ENCODE results near the gene SERTAD1.
"Not testable (repeated sequence)": the region's sequence is repeated elsewhere in the genome, so short reads cannot be mapped to it uniquely, and the experiment has no call there.

SERTAD1 gene, protein sequence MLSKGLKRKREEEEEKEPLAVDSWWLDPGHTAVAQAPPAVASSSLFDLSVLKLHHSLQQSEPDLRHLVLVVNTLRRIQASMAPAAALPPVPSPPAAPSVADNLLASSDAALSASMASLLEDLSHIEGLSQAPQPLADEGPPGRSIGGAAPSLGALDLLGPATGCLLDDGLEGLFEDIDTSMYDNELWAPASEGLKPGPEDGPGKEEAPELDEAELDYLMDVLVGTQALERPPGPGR

DNA sequence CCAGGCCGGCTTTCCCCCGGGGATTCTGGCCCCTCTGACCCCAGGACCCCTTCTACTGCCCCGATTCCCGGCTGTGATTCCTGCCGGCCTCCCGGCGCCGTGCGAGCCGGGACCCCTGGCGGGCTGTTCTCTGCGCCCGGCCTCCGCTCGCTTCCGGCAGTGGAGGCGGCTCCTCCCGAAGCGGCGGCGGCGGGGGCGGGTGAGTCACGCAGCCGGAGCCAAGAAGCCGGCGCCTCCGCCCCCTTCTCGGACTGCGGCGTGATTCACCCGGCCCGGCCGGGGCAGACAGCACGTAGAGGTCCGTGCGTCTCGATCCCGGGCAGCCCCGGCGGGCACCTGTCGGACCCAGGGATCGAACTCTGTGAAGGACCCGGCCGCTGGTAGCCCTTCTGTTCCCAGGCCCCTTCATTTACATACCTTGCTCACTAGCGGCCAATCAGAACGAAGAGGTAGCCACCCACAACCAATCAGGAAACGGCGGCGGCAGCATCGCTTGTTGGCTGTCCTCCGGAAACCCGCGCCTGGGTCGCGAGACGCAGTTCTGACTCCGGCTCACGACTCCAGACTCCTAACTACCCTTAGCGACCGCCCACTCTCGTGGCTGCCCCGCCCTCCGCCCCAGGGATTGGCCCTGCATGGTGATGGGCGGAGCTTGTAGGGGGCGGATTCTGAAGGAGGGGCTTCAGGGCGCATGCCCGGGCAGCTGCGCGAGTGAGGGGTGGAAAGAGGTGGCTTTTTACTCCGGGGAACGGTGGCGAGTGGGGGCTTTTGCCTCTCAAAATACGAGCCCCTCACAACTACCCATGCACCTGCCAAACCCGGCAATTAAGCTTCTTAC lies at the start of gene SERTAD1:
SERTAD1 (minus strand) TSS at position 543 of the 838 bp plus-strand sequence. CDS start 2,446 bp downstream, outside the sequence.
- peak; percentile 100 for DNase-seq

DNA sequence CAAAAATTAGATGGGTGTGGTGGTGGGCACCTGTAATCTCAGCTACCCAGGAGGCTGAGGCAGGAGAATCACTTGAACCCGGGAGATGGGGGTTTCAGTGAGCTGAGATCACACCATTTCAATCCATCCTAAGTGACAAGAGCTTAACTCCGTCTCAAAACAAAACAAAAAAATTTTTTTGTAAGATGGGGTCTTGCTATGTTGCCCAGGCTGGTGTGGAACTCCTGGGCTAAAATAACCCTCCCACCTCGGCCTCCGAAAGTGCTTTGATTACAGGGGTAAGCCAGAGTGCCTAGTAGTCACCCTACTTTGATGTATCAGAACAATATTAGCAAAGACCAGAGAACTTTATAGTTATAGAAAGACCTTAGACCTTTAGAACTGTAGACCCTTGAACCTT lies 48.9 kb upstream of the SERTAD1 start:
- no peak for DNase-seq

DNA sequence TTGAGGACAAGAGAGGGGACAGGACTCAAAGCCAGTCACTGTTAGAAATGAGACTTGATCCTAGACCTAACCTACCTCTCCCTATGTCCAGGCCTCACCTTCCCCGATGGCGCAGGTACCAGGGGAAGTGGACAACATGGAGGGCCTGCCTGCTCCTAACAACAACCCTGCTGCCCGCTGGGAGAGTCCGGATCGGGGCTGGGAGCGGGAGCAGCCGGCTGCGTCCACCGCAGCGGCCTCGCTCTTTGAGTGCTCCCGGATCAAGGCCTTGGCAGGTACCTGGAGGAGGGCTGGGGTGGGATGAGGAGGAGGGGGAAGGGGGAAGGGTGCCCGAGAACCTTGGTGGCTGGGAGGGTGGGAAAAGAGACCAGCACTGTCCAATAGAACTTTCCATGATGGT lies 46.7 kb upstream of the SERTAD1 start:
- no peak for DNase-seq

DNA sequence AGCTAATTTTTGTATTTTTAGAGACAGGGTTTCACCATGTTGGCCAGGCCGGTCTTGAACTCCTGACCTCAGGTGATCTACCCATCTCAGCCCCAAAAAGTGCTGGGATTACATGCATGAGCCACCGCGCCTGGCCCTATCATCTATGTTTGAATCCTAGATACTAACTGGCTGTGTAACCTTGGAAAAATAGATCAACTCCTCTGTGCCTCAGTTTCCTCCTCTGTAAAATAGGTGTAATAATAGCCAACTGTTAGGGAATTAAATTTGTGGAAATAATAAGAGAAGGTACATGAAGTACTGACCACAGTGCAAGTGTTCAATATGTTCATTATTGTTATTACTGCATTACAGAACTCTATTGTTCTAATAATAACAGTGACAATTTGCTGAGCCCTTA lies 45.3 kb upstream of the SERTAD1 start:
- DNase-seq, result no peak

DNA sequence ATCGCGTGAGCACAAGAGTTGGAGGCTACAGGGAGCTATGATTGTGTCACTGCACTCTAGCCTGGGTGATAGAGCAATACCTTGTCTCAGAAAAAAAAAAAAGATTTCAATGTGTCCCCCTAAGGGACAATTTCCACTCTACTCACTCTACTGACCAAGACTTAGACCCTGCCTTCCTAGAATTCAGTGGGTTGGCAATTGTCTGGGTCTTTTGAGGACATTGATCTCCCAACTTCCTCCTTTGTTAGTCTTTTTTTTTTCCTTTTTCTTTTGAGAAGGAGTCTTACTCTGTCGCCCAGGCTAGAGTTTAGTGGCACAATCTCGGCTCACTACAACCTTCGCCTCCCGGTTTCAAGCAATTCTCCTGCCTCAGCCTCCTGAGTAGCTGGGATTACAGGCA lies 43.2 kb upstream of the SERTAD1 start:
- no peak for DNase-seq

DNA sequence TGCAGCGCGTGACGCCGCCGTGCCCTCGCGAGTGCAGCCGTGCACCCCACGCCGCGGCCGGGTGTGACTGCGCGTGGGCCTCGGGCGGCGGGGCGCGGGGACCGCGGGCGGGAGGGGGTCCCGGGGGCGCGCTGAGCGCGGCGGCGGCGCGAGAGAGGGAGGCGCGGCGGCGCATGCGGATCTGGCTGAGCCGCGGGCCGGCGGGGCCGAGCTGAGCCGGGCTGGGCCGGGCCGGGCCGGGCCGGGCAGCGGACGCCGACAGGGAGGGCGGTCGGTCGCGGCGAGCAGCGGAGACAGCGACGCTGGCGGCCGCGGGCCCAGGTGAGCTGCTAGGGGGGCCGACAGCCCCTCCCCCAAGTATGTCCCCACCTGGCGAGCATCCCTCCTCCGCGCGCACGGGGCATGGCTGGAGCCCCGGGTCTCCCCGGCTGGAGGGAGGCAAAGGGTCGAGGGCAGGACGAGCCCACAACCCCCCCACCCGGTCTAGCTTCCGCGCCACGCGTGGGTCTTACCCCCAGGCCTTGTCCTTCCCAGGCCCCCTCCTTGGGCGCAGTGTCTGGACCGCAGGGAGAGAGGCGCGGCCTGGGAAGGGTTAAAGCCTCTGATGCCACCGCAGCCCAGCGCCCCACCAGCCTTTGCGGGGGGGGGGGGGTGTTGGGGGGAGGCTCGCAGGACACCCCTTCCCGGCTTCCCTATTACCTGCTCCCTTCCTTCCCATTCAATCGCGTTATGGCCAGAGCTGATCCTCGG lies 41.4 kb upstream of the SERTAD1 start, which contains the start of gene SPTBN4:
SPTBN4 (plus strand) TSS at position 17 of the 750 bp plus-strand sequence. CDS start 5,621 bp downstream, outside the sequence.
- peak in 1 of 2 donors; percentile 9 for DNase-seq

DNA sequence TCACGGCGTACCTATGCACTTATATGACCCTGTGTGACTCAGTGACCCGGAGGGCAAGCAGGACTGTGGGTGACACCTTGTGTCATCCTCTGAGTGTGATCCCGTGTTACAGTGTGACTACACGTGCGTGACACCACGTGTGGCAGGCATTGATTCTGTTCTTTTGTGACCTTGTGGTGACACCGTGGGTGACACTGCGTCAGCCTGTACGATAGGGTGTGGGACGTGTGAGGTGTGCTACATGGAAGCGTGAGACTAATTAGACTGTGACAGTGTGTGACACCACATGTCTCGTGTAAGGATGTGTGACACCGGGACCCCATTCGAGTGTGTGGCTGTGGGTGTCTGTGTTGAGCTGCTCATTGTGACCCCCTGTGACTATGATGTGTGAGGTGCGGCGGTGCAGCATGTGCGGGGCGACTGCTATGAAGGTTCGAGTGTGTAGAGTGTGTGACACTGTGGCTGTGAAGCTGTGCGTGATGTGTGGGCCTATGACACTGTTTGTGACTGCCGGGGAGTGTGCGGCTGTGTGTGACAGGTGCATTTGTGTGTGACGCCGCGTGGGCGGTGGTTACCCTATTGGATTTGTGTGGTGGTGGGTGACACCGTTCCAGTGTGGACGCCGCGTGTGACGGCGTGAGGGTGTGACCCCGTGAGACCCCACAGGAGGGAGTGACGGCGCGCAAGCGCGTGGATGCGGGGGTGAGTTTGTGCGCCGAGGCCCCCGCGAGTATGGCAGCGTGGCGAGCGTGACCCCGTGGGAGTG lies 40.6 kb upstream of the SERTAD1 start:
- peak; percentile 69 to 79 for DNase-seq

DNA sequence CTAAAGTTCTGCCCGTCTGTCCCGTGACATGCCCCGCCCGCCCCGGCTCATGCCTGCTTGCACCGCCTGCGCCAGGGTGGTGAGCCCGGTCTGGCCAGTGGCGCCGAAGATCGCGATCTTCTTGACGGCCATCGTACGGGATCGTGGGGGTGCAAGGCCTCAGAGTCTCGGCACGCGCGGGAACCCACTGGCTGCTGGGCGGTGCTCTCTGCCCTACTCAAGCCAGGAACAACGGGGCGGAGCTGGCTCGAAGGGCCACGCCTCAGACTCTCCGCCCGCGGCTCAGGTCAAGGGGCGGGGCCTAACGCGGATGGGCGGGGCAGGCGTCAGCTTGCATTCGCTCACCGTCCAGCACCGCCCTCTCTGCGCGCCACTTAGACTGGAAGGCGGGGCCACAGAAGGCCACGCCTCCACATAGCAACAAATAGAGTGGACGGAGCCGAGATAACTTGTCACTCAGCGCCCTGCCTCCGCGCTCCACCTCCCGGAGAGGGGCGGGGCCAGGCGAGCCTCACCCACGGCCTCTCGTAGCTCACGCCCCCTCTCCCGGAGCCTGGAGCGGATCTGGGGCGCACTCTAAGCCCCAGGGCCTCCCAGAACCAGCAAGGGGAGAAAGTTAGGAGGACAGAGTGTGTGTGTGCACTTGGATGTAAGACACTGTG lies 39.9 kb upstream of the SERTAD1 start, which contains the start of gene BLVRB:
BLVRB (minus strand) TSS at position 189 of the 662 bp plus-strand sequence; CDS start at position 132, 57 bp downstream.
- peak; percentile 100 for DNase-seq

DNA sequence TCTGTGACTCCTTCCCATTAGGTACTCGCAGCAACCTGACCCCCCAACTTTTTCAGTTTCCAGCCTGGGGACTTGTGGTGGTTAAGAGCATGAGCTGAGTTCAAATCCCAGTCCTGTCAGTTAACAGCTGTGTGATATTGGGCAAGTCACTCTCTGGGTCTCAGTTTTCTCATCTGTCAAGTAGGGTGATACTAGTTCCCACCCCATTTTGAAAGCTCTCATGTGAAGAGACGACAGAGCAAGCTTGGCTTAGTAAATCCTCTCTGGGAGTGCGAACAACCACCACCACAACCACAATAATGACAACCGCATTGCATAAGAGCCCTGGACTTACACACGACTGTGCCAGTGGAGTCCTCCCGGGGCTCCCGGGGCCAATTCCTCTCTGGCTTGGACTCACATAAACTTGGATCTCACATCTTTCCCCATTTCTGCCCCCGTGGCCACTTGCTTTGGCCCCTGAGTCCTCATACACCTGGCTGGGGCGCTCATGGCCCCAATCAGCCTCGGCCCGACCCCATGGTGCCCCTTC lies 39.3 kb upstream of the SERTAD1 start:
- no peak for DNase-seq

DNA sequence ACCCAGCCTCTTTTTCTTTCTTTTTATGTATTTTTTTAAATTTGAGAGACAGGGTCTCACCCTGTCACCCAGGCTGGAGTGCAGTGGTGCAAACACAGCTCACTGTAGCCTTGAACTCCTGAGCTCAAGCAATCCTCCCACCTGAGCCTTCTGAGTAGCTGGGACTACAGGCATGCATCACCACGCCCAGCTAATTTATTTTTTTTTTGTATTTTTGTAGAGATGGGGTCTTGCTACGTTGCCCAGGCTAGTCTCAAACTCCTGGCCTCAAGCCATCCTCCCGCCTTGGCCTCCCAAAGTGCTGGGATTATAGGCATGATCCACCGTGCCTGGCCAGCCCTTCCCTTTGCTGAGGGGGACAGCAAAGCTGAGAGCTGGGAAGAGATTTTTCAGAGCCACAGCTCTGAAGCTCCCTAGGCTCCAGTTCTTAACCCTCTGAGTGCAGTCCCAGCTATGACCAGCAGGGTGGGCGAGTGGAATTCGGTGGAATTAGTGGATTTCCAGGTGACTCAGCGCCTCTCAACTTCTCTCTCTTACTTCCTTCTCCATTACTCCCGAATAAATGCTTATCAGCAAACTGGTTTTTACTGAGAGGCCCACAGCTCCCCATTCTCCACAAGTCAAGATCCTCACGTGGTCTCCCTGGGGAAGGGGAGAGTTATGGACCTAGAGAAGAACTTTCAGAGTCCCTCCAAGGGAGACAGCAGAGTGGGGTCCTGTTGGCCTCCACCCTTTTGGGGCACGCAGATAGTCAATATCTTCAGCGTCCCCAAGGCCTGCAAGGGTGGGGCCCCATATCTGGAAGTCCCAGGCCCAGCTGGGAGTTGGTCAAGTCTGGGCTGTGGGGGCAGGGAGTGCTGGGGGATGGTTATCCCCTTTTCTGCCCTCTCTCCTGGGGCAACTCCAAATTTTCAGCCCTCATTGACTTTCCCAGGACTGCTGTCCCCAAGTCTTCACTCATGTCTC lies 38.5 kb upstream of the SERTAD1 start:
- DNase-seq, result peak; percentile 82 to 86

DNA sequence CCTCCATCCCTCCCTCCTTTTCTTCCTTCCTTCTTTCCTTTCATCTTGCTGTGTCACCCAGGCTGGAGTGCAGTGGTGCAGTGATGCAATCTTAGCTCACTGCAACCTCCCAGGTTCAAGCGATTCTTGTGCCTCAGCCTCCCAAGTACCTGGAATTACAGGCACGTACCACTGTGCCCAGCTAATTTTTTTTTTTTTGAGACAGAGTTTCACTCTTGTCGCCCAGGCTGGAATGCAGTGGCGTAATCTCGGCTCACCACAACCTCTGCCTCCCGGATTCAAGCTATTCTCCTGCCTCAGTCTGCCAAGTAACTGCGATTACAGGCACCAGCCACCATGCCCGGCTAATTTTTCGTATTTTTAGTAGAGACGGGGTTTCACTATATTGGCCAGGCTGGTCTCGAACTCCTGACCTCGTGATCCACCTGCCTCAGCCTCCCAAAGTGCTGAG lies 37.8 kb upstream of the SERTAD1 start:
- DNase-seq, result not testable (repeated sequence)

DNA sequence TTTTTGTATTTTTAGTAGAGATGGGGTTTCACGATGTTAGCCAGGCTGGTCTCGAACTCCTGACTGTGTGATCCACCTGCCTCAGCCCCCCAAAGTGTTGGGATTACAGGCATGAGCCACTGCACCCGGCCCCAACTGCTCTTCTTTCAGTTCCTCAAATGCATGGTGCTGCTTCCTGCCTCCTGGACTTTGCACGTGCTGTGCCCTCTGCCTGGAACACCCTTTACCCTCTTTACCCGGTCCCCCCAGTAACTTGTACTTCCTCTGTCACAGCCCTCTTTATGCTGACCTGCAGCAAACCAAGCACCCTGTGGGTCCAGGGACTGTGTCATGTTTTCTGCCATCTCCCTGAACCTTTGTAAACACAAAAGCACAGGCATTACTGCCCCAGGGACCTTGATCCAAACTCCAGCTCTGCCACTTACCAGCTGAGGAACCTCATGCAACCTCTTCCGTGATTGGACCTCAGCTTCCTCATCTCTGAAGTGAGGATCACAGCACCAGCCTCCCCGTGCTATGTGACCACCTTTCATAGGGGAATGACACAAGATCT lies 36.0 kb upstream of the SERTAD1 start:
- no peak for DNase-seq

DNA sequence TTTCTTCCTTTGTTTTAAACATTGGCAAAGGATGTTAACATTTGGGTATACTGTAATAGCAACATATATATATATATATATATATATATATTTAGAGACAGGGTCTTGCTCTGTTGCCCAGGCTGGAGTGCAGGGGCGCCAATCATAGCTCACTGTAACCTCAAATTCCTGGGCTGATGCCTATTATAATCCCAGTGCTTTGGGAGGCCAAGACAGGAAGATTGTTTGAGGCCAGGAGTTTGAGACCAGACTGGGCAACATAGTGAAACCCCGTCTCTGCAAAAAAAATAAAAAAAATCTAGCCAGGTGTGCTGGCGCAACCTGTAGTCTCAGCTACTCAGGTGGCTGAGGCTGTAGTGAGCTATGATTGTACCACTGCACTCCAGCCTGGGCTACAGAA lies 34.4 kb upstream of the SERTAD1 start:
- DNase-seq, result no peak

DNA sequence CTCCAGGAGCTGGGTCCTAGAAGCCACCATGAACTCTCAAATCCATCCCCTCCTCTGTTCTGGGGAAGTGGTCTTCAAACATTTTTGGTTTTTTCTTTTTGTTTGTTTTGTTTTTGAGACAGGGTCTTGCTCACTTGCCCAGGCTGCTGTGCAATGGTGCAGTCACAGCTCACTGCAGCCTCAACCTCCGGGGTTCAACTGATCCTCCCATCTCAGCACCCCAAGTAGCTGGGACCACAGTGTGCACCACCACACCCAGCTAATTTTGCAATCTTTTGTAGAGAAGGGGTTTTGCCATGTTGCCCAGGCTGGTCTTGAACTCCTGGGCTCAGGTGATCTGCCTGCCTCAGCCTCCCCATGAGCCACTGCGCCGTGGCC lies 32.8 kb upstream of the SERTAD1 start:
- no peak for DNase-seq

DNA sequence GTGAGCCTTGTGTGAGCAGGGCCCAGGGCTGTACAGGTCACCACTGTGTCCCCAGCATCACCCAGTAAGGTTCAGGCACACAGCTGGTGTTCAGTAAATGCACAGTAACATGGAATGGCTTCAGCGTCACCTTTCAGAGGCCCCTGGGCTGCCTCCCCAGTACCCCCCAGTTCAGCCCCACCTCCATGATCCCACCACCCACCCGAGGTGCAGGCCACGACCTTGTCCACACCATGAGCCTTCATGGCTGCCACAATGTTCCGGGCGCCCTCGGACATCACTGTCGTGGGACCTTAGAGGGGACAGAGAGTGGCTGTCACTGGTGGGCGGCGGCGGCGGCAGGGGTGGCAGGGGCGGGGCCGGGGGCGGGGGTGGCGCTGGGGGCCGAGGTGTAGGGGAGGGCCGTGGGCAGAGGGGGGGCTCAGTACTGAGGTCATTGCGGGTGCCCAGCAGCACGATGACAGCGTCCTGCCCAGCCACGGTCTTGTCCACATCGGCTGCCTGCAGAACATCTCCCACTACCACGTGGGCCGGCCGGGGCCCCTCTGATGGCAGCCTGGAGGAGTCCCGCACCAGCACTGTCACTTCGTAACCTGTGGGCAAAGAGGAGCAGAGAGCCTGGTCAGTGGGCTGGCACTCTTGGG lies 32.3 kb upstream of the SERTAD1 start:
- no peak for DNase-seq

DNA sequence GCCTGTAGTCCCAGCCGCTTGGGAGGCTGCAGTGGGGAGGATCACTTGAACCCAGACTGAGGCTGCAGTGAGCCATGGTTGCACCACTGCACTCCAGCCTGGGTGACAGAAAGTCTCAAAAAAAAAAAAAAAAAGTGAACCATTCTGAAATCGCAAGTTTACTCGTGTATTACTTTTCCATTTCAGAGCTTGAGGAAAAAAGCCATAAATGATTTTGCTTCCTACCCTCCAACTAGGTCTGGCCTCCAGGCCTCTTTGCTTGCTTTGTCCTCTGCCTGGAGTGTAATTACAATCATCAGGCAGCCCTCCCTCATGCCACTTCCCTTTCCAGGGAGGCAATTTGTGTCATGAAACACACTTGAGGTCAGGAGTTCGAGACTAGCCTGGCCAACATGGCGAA lies 31.3 kb upstream of the SERTAD1 start:
- no peak for DNase-seq

DNA sequence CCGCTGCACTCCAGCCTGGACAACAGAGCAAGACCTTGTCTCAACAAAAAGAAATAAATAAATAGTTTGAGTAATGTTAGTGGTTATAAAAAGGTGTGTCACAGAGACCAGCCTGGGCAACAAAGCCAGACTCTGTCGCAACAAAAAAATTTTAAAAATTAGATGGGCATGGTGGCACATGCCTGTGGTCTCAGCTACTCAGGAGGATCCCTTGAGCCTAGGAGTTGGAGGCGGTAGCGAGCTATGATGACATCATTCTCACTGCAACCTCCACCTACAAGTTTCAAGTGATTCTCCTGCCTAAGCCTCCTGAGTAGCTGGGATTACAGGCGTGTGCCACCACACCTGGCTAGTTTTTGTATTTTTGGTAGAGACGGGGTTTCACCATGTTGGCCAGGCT lies 28.2 kb upstream of the SERTAD1 start:
- not testable (repeated sequence) for DNase-seq

DNA sequence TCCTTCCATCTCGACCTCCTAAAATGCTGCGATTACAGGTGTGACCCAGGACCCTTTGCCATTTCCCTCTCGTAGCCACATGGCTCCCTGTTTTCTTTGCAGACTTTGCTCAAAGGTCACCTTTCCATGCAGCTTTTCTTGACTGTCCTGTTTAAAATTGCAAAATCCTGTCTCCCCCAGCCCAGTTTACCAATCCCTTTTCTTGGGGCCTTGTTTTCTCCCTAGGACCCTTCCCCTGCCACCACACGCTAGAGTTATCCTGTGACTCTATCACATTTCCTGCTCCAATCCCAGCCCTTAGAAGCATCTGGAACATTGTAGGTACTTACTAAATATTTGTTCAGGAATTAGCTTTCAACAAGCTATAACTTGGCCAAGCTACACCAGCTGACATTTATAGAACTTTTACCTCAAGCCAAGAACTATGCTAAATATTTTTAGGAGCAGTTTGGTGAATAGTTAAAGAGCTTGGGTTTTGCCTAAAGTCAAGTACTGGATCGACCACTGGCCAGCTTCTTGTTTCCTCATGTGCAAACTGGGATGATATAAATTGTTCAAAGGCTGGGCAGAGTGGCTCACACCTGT lies 27.5 kb upstream of the SERTAD1 start:
- DNase-seq, result no peak

DNA sequence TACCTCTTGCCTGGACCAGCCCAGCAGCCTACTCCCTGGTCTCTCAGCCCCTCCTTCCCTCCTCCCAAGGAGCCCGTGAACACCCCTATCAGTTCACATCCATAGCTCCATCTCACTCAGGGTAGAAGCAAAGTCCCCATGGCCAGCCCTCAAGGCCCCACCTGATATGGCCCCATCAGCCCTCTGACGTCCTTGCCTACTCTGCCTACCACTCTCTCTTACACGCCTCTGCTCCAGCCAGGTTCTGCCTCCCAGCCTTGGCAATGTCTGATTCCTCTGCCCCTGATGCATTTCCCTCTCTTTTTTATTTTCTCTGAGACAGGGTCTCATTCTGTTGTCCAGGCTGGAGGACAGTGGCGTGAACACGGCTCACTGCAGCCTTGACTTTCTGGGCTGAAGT lies 26.2 kb upstream of the SERTAD1 start:
- DNase-seq, result no peak

Measured in stimulated activated CD4-positive, alpha-beta T cell treated with anti-CD3 and anti-CD28 coated beads, Interleukin-2, amount 100 ng/mL, for 24 hours (primary cell).